Panc1 (cell line): Measurements from ENCODE around the gene ZFX. TPM values are rescaled to one million over a fixed set of nuclear protein-coding genes. Genes with fewer than 3 reads are reported as not detected.

Experiments used
- ATAC-seq: fragments of 200-7000 bp; cut with Tn5 transposase; 2 replicates; pipeline ENCODE4 v1.9.1; 2020; ENCODE audit warnings: mild to moderate bottlenecking, moderate library complexity
- BruUV-seq: library from RNA; stranded (reverse); fragments of 400-500 nt; replicated peaks from 2 replicates; lab custom pipeline; 2021; lab: Mats Ljungman, UMichigan
- CTCF ChIA-PET: fragments of 300-600 bp; sonication (Branson Sonifier 250); formaldehyde crosslinking; loops from one replicate; lab custom pipeline; 2022; ENCODE audit warnings: antibody characterized with exemption; lab: Charles Lee
- POLR2A ChIA-PET: fragments of 300-600 bp; sonication (Branson Sonifier 250); formaldehyde crosslinking; loops from one replicate; lab custom pipeline; 2022; ENCODE audit warnings: antibody characterized with exemption; lab: Charles Lee
- DNase-seq: peaks from one replicate; pipeline ENCODE4 v3.0.0-alpha.2; 2010; ENCODE audit warnings: low read depth, low spot score
- H3K27ac ChIP-seq: 2 replicates; pipeline ENCODE4 v1.5.1; 2011; ENCODE audit warnings: mild to moderate bottlenecking, low read length, inconsistent platforms
- H3K27me3 ChIP-seq: fragments of 200-500 bp; sonication (Bioruptor generic); 2 replicates; pipeline ENCODE4 v1.6.0; 2014; ENCODE audit warnings: low read length, inconsistent platforms; ENCODE audit not compliant: control insufficient read depth, insufficient read depth
- H3K36me3 ChIP-seq: fragments of 200-500 bp; sonication (Bioruptor generic); 2 replicates; pipeline ENCODE4 v1.5.1; 2014; ENCODE audit warnings: inconsistent platforms, mild to moderate bottlenecking, low read length, moderate library complexity; ENCODE audit not compliant: control insufficient read depth, insufficient read depth
- H3K4me1 ChIP-seq: 2 replicates; pipeline ENCODE4 v1.5.1; 2011; ENCODE audit warnings: inconsistent platforms, mild to moderate bottlenecking, low read length, moderate library complexity; ENCODE audit not compliant: control insufficient read depth, insufficient read depth
- H3K4me3 ChIP-seq, 2 experiments: 2 replicates each; pipeline ENCODE4 v1.5.1; 2011 to 2012; ENCODE audit warnings: low read depth in 2 of 2, low read length in 2 of 2, mild to moderate bottlenecking in 2 of 2, inconsistent platforms in 1 of 2, moderate library complexity in 1 of 2
- H3K9me3 ChIP-seq: fragments of 200-500 bp; sonication (Bioruptor generic); 2 replicates; pipeline ENCODE4 v1.5.1; 2014; ENCODE audit warnings: low read depth, mild to moderate bottlenecking, inconsistent platforms, low read length, moderate library complexity; ENCODE audit not compliant: control insufficient read depth, insufficient read depth
- POLR2AphosphoS5 ChIP-seq: IDR thresholded peaks from 2 replicates; pipeline ENCODE4 v1.6.1; 2012; ENCODE audit warnings: mild to moderate bottlenecking, low read depth, low read length, moderate library complexity
- SIN3A ChIP-seq: IDR thresholded peaks from 2 replicates; pipeline ENCODE4 v1.6.1; 2012; ENCODE audit warnings: low read depth, mild to moderate bottlenecking, low read length, moderate library complexity, borderline replicate concordance; ENCODE audit not compliant: insufficient read depth
- TCF7L2 ChIP-seq: IDR thresholded peaks from 2 replicates; pipeline ENCODE4 v1.6.1; 2011; ENCODE audit warnings: mild to moderate bottlenecking, low read depth, low read length, inconsistent platforms
- in situ Hi-C: cut with HindIII; loops from 2 replicates; pipeline ENCODE4 v1.10.0; 2016; ENCODE audit warnings: low sequenced_read_pairs, low pct_unique_long_range_greater_than_20kb
- intact Hi-C: fragments of 100-400 bp; cut with micrococcal nuclease; formaldehyde crosslinking; loops from one replicate; pipeline ENCODE4 v1.10.0; 2022; ENCODE audit not compliant: unreplicated experiment
- total RNA-seq: library from RNA; stranded (reverse); gene quantifications from one replicate; pipeline ENCODE4 v1.2.1, GENCODE V29; 2021; ENCODE audit not compliant: unreplicated experiment
- TF ChIP-seq, protein P1 (sequence below), 2 experiments: IDR thresholded peaks; 2 replicates each; pipeline ENCODE4 v1.6.1; 2011 to 2012; ENCODE audit warnings: low read depth in 2 of 2, control low read depth in 1 of 2, low read length in 1 of 2, mild to moderate bottlenecking in 1 of 2, moderate library complexity in 1 of 2; ENCODE audit not compliant: insufficient read depth in 1 of 2
- TF ChIP-seq, protein P2 (sequence below): fragments of 450-650 bp; IDR thresholded peaks from 2 replicates; pipeline ENCODE4 v1.5.1; 2017; ENCODE audit warnings: mild to moderate bottlenecking

The ZFX gene
- total RNA-seq, 1 experiment from 2014 or later, result 38.7 TPM

DNA sequence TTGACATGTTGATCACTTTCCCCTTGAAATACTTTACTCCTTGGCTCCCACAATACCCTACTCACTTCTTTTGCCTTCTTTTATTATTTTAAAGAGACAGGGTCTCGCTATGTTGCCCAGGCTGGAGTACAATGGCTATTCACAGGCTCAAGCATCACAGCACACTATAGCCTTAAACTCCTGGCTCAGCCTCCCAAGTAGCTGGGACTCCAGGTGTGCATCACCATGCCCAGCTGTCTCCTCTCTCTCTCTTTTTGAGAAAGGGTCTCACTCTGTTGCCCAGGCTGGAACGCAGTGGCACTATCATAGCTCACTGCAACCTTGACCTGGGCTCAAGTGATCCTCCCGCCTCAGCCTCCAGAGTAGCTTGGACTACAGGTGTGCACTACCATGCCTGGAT lies 112.8 kb downstream of the ZFX start:
- intact Hi-C loops, result no loop called here
- TF ChIP-seq TCF7L2, result no peak
- no peak for TF ChIP-seq POLR2AphosphoS5
- TF ChIP-seq, protein P1, sequence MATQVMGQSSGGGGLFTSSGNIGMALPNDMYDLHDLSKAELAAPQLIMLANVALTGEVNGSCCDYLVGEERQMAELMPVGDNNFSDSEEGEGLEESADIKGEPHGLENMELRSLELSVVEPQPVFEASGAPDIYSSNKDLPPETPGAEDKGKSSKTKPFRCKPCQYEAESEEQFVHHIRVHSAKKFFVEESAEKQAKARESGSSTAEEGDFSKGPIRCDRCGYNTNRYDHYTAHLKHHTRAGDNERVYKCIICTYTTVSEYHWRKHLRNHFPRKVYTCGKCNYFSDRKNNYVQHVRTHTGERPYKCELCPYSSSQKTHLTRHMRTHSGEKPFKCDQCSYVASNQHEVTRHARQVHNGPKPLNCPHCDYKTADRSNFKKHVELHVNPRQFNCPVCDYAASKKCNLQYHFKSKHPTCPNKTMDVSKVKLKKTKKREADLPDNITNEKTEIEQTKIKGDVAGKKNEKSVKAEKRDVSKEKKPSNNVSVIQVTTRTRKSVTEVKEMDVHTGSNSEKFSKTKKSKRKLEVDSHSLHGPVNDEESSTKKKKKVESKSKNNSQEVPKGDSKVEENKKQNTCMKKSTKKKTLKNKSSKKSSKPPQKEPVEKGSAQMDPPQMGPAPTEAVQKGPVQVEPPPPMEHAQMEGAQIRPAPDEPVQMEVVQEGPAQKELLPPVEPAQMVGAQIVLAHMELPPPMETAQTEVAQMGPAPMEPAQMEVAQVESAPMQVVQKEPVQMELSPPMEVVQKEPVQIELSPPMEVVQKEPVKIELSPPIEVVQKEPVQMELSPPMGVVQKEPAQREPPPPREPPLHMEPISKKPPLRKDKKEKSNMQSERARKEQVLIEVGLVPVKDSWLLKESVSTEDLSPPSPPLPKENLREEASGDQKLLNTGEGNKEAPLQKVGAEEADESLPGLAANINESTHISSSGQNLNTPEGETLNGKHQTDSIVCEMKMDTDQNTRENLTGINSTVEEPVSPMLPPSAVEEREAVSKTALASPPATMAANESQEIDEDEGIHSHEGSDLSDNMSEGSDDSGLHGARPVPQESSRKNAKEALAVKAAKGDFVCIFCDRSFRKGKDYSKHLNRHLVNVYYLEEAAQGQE (IDR thresholded peaks at IDR 0.05; ENCODE audit: insufficient read depth in 1 of 2, low read depth in 2 of 2, low read length in 1 of 2), result no peak
- TF ChIP-seq, protein P2, sequence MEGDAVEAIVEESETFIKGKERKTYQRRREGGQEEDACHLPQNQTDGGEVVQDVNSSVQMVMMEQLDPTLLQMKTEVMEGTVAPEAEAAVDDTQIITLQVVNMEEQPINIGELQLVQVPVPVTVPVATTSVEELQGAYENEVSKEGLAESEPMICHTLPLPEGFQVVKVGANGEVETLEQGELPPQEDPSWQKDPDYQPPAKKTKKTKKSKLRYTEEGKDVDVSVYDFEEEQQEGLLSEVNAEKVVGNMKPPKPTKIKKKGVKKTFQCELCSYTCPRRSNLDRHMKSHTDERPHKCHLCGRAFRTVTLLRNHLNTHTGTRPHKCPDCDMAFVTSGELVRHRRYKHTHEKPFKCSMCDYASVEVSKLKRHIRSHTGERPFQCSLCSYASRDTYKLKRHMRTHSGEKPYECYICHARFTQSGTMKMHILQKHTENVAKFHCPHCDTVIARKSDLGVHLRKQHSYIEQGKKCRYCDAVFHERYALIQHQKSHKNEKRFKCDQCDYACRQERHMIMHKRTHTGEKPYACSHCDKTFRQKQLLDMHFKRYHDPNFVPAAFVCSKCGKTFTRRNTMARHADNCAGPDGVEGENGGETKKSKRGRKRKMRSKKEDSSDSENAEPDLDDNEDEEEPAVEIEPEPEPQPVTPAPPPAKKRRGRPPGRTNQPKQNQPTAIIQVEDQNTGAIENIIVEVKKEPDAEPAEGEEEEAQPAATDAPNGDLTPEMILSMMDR, result no peak
- TF ChIP-seq SIN3A, result no peak
- no peaks in the 10 kb centered on the region for H3K36me3 ChIP-seq
- CTCF ChIA-PET, result no interaction called here
- no peak overlapping the region for H3K27ac ChIP-seq
- in situ Hi-C loops, result no loop called here
- no peak for DNase-seq
- H3K9me3 ChIP-seq, result no peaks in the 10 kb centered on the region
- no peak for ATAC-seq
- no peaks in the 10 kb centered on the region for H3K27me3 ChIP-seq
- POLR2A ChIA-PET, result no interaction called here
- H3K4me1 ChIP-seq, result no peaks in the 10 kb centered on the region
- no peak overlapping the region for H3K4me3 ChIP-seq
- no TSS peak for BruUV-seq

DNA sequence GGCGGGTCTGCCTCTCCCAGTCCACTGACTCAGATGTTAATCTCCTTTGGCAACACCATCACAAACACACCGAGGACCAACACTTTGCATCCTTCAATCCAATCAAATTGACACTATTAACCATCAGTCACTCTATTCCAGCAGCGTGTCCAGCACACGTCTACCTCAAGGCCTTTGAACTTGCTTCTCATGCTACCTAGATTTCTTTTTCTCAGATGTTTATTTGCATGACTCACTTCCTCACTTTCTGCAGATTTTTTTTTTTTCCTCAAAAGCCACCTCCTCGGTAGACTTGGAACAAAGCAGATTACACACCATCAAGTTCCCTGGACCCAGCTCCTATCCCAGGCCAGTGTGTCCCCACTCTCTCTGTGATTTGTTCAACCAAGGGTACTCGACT lies 114.9 kb downstream of the ZFX start:
- in situ Hi-C loops, result no loop called here
- POLR2A ChIA-PET, result no interaction called here
- ATAC-seq, result no peak

More for the DNA sequence above, 114.9 kb downstream of the ZFX start:
- DNase-seq, result no peak
- no peaks in the 10 kb centered on the region for H3K9me3 ChIP-seq
- no peaks in the 10 kb centered on the region for H3K27me3 ChIP-seq
- H3K27ac ChIP-seq, result no peak overlapping the region
- BruUV-seq, result no TSS peak
- H3K4me1 ChIP-seq, result no peaks in the 10 kb centered on the region
- no peak overlapping the region for H3K4me3 ChIP-seq
- CTCF ChIA-PET, result no interaction called here
- TF ChIP-seq, protein P1 (IDR thresholded peaks at IDR 0.05; ENCODE audit: insufficient read depth in 1 of 2, low read depth in 2 of 2, low read length in 1 of 2), result no peak
- no peak for TF ChIP-seq TCF7L2
- no peak for TF ChIP-seq POLR2AphosphoS5
- TF ChIP-seq SIN3A, result no peak
- TF ChIP-seq, protein P2, result no peak
- no peaks in the 10 kb centered on the region for H3K36me3 ChIP-seq
- intact Hi-C loops, result no loop called here

Other genes starting within 250 kb of the ZFX start
- 36.8 TPM for gene APOO, start 241.8 kb upstream of the ZFX start, total RNA-seq
- 0.41 TPM for gene CXorf58, start 241.7 kb upstream of the ZFX start, total RNA-seq
- gene KLHL15, start 122.5 kb upstream of the ZFX start, total RNA-seq, result 9.6 TPM
- gene EIF2S3, start 94.8 kb upstream of the ZFX start, total RNA-seq, result 154 TPM
- gene SUPT20HL2, start 164.3 kb downstream of the ZFX start, total RNA-seq, result not detected
- not detected for gene SUPT20HL1, start 210.9 kb downstream of the ZFX start, total RNA-seq